Measurements from ENCODE around the gene LSM4. TPM values are rescaled to one million over a fixed set of nuclear protein-coding genes. Genes with fewer than 3 reads are reported as not detected.

The LSM4 gene
- total and polyA plus RNA-seq, 2 experiments from 2014 or later: 591 to 637 TPM

GRCh38 chr19:18366021-18366435, 43.2 kb upstream of the LSM4 start:
- H3K4me1 Mint-ChIP-seq: peaks cover 35% of the 10 kb centered on the region
- H3K27ac Mint-ChIP-seq: peak overlapping the region; percentile 94
- H3K9me3 Mint-ChIP-seq: peaks cover 5% of the 10 kb centered on the region; the same call in 2 of the 3 replicates

More at GRCh38 chr19:18366021-18366435, 43.2 kb upstream of the LSM4 start:
- DNase-seq (ENCODE audit: low spot score) (no peak), ATAC-seq (no peak)
- H3K27ac ChIP-seq (ENCODE audit: low read depth): peak overlapping the region; percentile 97
- H4K20me1 ChIP-seq (replicated peaks; ENCODE audit: insufficient read depth): no peaks in the 10 kb centered on the region
- no peak overlapping the region for H3K4me3 Mint-ChIP-seq
- peaks cover 27% of the 10 kb centered on the region for H3K4me1 ChIP-seq (ENCODE audit: insufficient read depth)
- H3K36me3 ChIP-seq (ENCODE audit: insufficient read depth): no peaks in the 10 kb centered on the region
- TF ChIP-seq ETS1 (IDR thresholded peaks at IDR 0.05) (no peak), NANOG (IDR thresholded peaks at IDR 0.05; ENCODE audit: borderline replicate concordance) (no peak), ZNF462 (CRISPR knock-in tag; IDR thresholded peaks at IDR 0.05) (no peak), ZNF114 (CRISPR knock-in tag; IDR thresholded peaks at IDR 0.05) (no peak), REST (IDR thresholded peaks at IDR 0.05; ENCODE audit: unreplicated experiment) (no peak), EZH2phosphoT487 (IDR thresholded peaks at IDR 0.05; ENCODE audit: unreplicated experiment) (no peak), JUNB (IDR thresholded peaks at IDR 0.05; ENCODE audit: unreplicated experiment) (no peak), ZNF331 (CRISPR knock-in tag; IDR thresholded peaks at IDR 0.05; ENCODE audit: low read depth) (no peak), STAT1 (IDR thresholded peaks at IDR 0.05; ENCODE audit: unreplicated experiment) (no peak)
- peaks cover 19% of the 10 kb centered on the region for H3F3A ChIP-seq (replicated peaks; ENCODE audit: low read depth)
- H2AFZ ChIP-seq: no peak overlapping the region
- H3K79me2 ChIP-seq (replicated peaks; ENCODE audit: insufficient read depth): no peaks in the 10 kb centered on the region
- no peaks in the 10 kb centered on the region for H3K27me3 ChIP-seq (ENCODE audit: insufficient read depth)
- peaks cover 18% of the 10 kb centered on the region for H3K27me3 Mint-ChIP-seq (ENCODE audit: insufficient read depth, low read depth, poor library complexity)
- no peak overlapping the region for H3K4me2 ChIP-seq
- peaks cover 53% of the 10 kb centered on the region for H3K36me3 Mint-ChIP-seq (ENCODE audit: low read depth)
- H3K4me3 ChIP-seq: no peak overlapping the region
- H3K9me2 ChIP-seq (ENCODE audit: insufficient read depth): no peaks in the 10 kb centered on the region

Data from GM23338 (cell line).